ENCODE results near the gene PTH1R.

Gene PTH1R

GRCh38 chr3:46849686-46850467 lies 27.6 kb upstream of the PTH1R start:
- FAIRE-seq, result no peak

DNA sequence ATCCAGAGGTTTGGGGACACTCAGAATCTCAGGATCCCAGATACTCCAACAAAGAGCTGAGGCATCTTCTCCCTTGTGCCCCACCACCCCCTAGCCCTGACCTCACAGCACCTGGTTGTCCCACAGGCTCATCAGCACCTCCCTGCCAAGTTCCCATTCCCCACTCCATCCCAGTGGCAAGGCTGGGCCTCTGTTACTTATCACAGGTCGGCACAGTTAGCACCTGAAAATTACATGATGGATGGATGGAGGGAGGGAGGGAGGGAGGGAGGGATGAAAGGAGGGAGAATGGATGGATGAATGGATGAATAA lies 27.1 kb upstream of the PTH1R start:
- FAIRE-seq, result no peak

- no peak for FAIRE-seq
Measured at GRCh38 chr3:46851364-46852333, 25.9 kb upstream of the PTH1R start.

- no peak for FAIRE-seq
Measured at GRCh38 chr3:46852334-46852720, 25.2 kb upstream of the PTH1R start.

DNA sequence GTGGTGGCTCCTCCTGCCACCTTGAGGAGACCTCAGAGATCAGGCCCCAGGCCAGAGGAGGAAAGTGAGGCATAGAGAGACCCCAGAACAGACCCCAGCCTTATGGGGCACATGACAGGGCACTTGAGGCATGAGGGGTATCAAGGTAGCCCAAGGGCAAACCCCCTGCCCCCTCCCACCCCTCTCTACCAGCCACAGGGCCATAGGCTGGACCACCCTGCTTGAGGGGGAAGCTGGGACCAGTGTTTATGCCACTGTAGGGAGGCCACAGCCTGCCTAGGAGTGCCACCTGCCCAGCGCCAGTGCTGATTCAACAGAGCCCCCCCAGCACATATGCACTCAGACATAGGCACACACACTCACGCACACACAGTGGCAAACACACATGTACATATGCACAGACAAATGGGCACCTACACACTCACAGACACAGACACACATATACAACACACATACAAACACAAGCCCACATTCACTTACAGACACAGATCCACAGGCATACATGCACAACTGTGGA lies 24.6 kb upstream of the PTH1R start:
- FAIRE-seq, result no peak

DNA sequence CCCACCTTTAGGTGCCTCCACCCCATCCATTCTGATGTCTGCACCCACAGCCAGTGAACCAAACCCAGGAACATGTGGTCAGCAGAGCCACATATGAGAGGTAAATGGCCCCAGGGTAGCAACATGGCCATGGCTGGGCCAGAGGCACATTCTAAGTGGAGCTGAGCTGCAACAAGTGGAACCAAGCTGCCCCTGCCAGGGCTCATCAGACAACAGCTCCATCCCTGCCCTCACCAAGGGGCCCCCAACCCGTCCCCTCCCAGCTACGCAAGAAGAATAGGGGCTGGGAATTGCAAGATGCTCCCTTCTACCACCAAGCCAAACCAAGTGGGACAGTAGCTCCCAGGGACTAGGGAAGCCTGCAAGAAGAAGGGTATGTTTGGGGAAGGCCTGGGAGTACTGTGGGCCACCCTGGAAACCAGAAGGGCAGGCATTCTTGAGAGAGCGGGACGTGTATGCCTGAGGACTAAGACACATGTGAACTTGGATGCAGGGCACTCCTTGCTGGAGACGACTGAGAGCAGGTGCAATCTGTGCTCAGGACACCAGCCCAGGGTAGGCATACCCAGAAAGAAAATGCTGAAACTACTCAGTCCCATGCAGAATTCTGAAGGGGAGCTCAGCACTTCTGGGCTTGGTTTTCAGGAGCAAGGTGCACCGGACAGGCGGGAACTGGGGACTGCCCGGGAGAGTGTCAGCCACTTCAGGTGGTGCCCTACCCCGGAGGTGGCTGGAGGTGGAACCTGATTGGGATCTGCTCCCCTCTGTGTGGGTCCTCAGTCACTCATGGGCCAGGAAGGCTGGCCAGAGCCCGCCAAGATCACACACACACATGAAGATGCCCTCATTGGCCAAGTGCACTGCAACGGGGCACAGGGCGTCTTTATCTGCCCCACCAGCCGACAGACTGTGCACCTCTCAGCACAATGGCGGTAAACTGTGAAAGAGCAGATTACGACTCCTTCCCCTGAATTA lies 23.8 kb upstream of the PTH1R start:
- no peak for FAIRE-seq

GRCh38 chr3:46854555-46854991 lies 22.9 kb upstream of the PTH1R start:
- FAIRE-seq, result no peak

DNA sequence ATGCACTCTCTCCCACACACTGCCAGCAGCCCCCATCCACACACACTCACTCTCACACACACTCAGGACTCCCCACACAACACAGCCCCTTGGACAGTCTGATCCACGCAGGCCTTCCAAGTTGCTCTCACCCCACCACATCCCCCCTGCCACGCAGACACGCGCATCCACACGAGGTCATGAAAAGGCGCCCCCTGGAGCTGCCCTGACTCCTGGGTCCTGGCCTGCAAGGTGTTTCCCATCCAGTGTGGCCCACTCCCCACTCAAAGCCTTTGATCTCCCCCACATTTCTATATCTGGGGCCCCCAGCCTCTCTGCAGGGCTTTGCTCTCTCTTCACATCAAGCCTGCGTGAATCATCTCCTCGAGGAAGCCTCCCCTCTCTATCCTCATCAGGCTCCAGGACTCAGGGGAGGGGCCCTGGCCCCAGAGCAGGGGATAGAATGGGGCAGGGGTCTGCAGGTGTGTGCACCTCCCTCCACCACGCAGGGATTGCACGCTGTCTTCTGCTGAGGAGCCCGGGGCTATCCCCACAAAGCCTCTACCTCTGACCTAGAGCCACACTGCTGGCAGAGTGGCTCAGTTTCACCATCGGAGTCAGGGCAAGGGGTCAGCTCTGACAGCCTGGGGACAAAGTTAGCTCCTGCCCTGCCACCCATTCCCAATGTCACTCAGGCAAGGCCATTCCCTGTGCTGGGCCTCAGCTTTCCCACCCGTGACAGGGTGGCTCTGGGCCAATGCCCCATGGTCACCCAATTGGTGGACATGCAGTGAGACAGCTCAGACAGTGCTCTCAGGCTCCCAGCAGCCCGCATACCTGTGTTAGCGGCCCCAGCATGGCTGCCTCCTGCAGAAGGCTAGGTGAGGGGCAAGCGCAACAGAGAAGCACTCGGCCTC lies 20.7 kb upstream of the PTH1R start:
- FAIRE-seq, result no peak

- FAIRE-seq, result no peak
Measured at GRCh38 chr3:46857485-46858341, 19.8 kb upstream of the PTH1R start.

GRCh38 chr3:46858456-46858855 lies 19.1 kb upstream of the PTH1R start:
- FAIRE-seq, result no peak

- no peak for FAIRE-seq
Measured at GRCh38 chr3:46859001-46859710, 18.4 kb upstream of the PTH1R start.

DNA sequence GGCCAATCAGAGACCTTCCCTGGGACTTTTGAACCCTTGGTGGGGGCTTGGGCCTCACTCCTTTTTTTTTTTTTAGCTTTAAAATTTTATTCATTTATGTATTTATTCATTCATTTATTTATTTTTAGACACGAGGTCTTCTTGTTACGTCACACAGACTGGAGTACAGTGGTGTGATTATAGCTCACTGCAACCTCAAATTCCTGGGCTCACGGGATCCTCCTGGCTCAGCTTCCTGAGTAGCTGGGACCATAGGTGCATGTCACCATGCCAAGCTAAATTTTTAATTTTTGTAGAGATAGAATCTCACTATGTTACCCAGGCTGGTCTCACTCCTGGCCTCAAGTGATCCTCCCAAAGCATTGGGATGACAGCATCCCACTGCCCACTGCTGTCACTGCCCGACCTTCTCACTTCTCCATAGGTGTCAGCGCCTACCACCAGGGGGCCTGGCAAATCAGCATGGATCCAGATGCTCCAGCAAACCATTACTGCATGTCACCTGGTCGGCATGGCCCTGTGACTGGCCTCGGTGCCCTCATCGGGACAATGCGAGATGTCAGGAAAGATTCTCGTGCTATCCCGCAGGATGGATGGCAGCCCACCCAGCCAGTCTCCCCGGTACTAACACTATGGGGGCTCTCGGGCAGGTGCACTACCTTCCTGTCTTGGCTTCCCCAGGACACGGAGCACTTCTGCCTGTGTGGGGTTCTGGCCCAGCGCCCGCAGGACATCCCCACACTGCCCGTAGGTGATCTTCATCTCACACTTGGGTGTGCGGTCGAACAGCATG lies 17.3 kb upstream of the PTH1R start:
- FAIRE-seq, result no peak

DNA sequence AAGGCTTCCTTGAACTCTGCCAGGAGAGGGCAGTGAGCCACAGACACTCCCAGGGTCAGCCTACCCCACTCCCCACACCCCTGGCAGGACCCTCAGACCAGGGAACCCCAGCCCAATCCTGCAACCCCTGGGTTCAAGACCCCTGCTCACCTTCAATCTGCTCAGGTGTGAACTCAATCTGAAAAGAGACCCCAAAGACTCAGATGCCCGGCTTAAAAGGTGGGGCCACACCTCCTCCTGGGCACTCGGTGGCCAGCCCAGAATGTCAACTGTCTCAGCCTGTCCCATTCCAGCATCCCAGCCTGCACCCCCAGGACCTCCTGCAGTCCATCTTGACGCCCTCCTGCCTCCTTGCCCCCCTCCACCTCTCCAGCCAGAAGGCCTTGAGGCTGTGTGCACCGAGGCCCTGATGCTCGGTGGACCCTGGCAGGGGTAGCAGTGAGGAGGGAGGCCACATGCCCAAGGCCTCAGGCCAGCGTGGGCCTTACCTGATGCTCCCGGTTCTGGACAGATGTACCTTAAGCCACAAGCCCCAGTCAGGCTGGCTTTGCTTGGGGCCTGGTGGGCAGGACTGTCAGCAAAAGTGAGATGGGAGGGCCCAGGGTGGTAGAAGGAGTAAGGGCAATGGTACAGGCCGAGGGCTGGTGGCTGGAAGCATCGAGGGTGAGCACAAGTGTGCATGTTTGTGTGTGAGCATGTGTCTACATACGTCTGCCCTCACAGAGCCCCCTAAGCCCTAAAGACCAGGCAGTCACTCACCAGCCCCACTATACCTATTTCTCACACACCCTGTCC lies 16.5 kb upstream of the PTH1R start:
- FAIRE-seq, result no peak

DNA sequence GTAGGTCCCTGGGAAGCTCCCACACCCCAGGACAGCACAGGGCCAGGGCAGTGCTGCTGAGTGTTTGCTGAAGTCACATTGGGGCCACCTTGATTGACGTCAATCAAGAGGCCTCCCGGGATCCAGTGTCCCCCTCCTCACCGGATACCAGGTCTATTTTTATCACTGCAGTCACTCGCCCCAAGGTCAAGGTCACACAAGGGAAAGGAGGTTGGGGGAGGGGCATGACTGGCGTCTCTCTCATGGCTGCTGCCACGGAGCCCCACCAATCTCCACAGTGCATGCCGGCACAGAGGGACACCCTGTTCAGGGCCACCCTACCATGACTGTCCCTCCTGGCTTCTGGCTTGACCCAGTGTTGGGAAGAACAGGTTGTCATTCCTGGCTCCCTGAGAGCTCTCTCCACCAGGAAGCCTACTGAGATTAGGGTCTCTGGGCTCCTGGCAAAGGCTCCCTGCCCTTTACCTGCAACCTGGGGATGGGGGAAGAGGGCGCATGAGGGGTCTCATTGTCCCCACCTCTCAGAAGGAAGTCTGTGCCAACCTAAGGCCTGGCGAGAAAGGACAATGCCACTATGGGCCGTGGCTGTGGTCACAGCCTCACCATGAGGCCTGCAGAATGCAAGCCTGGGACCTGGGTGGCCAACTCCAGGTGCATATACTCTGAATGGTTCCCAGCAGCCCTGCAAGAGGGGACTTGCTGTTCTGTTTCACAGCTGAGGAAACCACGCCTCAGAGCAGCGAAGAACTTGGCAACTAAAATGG lies 15.7 kb upstream of the PTH1R start:
- FAIRE-seq, result no peak

DNA sequence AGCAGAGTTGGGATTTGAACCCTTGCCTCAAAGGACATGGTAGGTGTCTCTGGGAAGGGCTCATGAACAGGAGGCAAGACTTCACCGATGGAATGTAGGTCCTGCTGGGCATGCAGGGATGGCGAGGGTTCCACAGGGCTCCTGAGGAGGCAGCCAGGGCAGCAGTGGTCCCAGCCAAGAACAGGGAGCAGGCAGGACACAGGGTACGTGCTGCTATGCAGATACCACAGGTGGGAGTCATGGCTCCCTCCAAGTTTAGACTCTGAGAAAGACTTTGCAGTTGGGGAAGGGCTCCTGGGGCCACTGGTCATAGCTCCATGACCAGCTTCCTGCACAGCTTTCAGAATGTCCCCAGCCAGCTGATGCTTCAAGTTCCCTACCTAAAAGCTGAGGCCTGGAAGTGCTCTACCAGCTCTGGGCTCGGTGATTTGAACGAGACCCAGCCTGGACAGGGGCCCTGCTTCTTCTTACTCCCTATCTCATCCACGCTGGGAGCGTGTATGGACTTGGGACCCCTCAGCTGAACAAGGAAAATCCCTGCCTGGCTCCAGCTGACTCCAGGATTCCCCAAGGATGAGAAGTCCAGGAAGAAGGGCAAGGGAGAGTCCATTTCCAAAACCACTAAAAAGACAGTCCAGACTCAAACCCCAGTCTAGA lies 15.0 kb upstream of the PTH1R start:
- FAIRE-seq, result no peak

- no peak for FAIRE-seq
Measured at GRCh38 chr3:46863261-46863782, 14.2 kb upstream of the PTH1R start, which contains the start of gene MYL3. TSS of gene MYL3 (minus strand) at chr3:46863444. CDS start at chr3:46863390, 54 bp downstream.
